ENCODE data around the gene PRKCSH.
"Not testable (repeated sequence)": the region's sequence is repeated elsewhere in the genome, so short reads cannot be mapped to it uniquely, and the experiment has no call there.

PRKCSH gene

DNA sequence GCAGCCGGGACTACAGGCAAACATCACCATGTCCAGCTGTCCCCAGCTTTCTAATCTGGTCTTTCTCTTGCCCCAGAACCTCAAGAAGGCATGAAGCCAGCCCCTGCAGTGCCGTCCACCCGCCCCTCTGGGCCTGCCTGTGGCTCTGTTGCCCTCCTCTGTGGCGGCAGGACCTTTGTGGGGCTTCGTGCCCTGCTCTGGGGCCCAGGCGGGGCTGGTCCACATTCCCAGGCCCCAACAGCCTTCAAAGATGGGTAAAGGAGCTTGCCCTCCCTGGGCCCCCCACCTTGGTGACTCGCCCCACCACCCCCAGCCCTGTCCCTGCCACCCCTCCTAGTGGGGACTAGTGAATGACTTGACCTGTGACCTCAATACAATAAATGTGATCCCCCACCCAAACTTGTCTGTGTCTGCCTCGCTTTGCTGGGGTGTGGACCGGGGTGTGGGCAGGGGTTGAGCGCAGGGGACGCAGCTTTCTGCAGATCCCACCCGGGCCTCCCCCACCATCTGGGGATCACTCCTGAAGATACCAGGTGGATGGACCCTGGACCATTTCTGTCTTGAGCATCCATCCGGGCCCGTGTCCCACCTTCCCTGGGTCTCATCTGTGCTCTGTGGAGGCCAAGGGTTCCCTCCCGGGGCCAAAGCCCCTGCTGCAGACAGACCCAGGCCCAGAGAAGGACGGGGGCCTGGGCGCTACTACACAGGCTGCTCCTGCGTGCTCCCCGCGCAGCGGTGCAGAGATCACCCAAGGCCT, 15.3 kb downstream of the PRKCSH start:
- DNase-seq = no peak

DNA sequence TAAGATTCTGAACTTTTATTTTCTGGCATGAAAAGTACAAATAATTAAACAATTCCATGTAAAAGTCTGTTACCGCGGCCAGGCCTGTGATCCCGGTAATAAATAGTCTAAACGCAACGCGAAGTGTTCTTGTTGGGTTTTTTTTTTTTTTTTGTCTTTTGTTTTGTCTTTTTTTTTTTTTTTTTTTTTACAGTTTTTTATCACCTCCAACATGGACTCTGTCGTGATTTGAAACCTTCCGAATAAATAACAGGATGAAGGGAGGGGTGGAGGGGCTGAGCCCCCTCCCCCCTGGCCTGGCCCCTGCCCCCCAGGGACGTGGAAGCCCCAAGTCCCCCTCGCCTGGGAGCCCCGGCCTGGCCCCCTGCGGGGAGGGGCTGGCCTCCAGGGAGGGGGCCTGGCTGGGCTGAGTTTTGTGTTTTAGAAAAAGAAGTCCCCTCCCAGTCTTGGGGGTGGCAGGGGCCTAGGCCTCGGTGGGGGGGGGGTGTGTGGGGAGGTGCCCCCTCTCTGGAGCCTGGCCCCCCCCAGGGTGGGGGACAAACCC, 16.0 kb downstream of the PRKCSH start:
- DNase-seq = no peak

DNA sequence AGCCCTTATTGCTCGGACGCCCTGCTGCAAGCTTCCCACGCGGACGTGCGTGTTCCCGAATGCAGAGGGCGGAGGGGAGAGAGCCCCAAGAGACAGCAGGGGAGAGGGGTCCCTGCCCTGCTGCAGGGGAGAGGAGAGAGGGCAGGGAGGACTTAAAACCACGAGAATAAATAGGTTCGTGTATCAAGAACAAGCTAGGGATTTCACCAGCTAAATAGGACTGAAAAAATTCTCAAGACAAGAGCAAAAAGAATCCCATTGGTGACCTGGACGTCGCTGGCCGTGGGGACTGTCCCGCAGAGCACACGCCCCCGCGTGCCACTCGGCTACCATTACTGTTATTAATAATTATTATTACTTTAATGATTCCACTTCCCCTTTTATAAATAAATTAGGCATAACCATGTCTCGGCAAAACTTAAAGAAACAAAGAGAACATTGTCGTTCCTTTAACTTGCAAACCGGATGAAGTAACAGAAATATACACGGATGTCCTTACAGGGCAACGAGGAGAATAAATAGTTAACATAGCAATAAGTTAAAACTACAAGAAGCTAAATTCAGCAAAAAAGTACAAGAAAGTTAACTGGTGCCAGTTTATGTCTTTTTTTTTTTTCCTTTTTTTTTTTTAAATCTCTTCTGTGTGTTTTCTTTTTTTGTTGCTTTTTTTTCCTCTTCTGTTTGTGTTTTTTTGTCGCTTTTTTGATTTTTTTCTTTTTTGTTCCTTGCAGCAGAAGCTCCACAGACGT, 16.6 kb downstream of the PRKCSH start:
- no peak for DNase-seq

DNA sequence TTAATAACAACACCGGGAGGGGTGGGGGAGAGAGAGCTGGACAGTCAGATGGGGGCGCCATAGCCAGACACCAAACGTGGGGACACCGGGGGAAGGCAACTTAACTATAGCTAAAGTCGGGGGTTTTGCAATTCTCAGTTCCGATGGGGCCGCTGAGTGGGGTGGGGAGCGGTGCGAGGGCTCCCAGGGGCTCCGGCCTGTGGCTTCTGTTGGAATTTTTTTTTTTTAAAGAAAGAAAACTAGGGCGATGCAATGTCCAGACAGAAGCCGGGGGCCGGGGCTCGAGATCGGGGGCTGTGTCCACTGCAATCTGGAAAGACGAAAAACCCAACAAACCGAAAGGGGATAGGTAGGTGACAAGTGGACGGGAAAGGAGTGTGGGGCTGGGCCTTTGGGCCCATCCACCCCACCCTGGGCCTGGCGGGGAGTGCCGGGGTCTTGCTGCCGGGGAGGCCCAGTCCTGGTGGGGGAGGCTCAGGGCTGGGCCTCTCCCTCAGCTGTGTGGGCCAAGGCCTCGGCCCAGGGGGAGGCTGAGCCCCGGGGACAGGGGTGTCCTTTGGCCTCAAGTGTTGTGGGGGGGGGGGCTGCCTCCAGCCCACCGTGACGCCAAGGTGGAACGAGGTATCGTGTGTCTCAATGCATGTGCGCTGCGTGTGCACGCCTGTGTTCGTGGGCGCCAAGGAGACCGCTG, 17.3 kb downstream of the PRKCSH start:
- DNase-seq = no peak

DNA sequence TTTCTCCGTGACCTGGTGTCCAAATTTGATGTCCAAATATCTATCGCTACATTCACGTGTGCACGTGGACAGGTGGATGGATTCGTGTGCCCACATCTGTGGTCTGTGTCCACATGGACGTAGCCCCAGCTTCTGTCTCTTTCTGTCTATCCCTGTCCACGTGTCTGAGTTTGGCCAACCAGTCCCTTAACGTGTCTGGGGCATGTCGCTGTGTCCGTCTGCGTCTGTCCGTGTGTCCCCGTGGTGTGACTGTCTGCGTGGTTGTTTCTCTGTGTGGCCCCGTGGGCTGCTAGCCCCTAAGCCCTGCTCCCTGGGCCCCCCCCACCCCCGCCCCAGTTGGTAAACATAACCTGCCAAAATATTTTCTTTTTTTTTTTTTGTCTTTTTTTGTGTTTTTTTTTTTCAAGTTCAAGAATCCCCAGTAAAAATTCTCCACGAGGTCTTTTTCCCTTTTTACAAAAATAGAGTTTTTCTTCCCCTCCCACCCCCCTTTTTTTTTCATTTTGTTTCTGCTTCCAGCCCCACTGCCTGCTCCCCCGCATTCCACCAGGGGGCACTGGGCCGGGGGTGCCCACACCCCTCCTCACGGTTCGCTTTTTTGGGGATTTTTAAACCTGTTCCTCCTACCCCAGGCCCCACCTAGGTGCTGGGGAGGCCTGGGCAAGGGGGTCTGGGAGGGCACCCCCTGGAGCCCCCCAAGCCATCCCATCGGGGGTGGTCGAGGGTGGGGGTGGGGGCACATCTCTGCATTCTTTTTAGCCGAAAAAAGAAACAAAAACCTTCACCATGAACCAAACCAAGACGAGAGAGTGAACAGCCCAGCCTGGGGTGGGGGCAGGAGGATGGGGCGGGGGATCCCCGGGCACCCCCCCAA, 18.3 kb downstream of the PRKCSH start:
- no peak for DNase-seq

DNA sequence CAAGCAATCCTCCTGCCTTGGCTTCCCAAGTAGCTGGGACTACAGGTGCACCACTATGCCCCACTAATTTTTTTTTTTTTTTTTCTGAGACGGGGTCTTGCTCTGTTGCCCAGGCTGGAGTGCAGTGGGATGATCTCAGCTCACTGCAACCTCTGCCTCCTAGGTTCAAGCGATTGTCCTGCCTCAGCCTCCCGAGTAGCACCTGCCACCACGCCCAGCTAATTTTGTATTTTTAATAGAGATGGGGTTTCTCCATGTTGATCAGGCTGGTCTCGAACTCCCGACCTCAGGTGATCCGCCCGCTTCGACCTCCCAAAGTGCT, 19.8 kb downstream of the PRKCSH start:
- DNase-seq = not testable (repeated sequence)

DNA sequence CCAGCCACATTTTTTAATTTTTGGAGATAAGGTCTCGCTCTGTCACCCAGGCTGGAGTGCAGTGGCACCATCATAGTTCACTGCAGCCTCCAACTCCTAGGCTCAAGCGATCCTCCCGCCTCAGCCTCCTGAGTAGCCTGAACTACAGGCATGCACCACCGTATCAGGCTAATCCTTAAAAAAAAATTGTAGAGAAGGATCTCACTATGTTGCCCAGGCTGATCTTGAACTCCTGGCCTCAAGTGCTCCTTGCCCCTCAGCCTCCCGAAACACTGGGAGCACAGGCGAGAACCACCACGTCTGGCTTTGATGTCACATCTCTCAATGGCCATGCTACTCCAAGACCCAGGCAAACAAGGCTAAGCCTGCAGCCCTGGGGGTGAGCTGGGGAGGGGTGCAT, 21.2 kb downstream of the PRKCSH start:
- no peak for DNase-seq

DNA sequence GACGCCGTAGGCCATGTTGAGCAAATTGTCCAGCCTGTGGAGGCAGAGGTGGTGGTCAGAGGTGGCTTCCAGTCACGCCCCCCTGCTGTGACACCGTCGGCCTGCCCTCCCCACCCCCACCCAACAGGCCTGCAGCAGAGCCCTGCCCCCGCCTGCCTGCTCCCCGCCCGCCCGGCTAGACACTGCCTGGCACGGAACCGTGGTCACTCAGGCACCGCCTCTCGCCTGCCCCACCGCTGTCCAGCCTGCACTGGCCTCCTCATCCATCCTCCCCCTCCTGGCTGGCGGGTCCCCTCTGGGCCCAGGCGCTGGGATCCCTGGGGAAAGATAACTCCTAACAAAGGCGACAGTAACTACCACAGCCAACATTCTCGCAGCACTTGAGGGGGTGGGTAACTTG, 21.7 kb downstream of the PRKCSH start:
- DNase-seq = no peak

DNA sequence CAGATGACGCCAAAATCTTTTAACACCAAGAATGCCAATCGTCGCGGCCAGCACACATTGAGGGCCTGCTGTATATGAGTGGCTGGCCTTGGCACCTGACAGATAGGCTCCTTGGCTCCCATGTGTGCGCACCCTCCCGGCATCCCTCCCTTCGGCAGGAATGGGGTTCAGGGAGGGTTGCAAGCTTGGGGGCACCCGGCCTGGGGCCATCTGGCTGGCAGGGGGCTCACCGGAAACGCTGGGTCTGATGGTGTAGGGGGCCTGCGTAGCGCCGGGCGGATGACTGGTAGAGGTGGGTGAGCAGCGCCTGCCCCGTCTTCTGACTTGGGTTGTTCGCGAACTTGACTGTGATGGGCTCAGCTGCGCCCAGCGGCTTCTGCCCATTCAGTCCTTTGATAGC, 22.4 kb downstream of the PRKCSH start:
- DNase-seq = no peak

DNA sequence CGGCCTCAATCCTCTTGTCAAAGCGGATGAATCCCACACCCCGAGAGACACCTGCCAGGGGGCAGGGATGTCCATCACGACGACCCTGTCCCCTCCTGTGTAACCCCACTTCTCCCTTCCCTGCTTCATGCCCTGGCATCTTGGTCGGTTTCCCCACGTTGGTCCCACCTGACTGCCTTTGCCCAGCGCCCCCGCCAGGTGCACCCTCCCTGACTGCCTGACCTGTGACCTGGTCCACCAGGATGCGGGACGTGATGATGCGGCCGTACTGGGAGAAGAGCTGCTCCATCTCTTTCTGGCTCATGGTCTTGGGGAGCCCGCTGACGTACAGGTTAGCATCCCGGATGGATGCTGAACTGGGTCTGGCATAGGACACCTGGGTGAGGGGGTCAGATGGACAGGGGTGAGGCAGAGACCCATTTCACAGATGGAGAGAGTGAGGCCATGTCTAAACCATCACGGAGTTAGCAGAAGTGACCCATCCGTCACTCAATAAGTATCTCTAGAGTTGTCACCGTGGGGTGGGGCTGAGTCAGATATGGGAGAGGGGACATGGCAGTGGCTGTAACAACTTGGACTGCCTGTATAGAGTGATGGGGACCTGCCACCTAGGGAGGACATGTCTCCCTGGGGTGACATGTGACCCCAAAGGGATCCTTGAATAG, 22.9 kb downstream of the PRKCSH start:
- no peak for DNase-seq

DNA sequence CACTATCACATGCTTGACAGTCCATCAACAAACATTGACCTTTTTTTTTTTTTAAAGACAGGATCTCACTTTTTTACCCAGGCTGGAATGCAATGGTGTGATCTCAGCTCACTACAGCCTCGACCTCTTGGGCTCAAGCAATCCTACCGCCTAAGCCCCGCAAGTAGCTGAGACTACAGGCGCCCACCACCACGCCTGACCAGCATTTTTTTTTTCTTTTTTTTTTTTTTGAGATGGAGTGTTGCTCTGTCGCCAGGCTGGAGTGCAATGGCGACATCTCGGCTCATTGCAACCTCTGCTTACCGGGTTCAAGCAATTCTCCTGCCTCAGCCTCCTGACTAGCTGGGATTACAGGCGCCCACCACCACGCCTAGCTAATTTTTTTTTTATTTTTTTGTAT, 23.5 kb downstream of the PRKCSH start:
- not testable (repeated sequence) for DNase-seq

DNA sequence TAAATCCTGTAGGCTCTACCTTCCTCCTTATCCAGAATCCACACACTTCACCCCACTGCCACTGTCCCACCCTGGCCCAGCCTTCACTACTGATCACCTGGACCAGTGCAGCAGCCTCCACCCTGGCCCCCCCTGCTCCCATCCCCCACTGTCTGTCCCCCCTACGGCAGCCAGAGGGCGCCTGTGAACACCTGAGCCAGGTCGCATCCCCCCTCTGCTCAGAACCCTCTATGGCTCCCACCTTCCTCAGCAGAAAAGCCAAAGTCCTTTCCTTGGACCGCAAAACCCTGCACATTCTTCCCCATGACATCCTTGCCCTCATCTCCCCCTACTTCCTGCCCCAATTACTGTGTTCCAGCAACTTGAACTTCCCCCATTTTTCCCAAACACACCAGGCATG, 24.8 kb downstream of the PRKCSH start:
- no peak for DNase-seq

DNA sequence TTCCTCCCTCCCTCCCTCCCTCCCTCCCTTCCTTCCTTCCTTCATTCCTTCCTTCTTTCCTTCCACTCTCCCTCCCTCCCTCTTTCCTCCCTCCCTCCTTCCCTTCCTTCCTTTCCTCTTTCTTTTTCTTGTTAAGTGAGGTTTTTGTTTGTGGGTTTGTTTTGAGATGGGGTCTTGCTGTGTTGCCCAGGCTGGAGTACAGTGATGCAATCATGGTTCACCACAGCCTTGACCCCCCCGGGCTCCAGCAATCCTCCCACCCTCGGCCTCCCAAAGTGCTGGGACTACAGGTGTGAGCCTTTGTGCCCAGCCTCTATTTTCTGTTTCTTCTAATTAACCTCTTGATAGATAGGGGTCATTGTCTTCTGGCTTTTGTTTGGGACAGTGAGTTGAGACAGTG, 26.0 kb downstream of the PRKCSH start:
- no peak for DNase-seq

DNA sequence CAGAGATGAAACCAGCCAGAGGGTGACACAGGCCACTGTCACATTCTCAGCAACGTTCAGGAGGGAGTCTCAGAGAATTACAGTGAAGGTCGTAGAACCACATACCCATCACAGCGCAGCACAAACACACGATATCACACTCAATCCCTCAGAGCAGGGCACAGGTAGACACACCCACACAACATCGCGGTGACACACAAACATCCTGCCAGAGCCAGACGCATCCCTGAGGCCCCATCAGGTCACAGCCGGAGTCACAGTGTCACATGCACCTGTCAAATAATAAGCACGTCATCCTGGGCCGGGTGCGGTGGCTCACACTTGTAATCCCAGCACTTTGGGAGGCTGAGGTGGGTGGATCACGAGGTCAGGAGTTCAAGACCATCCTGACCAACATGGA, 28.0 kb downstream of the PRKCSH start:
- DNase-seq = no peak

DNA sequence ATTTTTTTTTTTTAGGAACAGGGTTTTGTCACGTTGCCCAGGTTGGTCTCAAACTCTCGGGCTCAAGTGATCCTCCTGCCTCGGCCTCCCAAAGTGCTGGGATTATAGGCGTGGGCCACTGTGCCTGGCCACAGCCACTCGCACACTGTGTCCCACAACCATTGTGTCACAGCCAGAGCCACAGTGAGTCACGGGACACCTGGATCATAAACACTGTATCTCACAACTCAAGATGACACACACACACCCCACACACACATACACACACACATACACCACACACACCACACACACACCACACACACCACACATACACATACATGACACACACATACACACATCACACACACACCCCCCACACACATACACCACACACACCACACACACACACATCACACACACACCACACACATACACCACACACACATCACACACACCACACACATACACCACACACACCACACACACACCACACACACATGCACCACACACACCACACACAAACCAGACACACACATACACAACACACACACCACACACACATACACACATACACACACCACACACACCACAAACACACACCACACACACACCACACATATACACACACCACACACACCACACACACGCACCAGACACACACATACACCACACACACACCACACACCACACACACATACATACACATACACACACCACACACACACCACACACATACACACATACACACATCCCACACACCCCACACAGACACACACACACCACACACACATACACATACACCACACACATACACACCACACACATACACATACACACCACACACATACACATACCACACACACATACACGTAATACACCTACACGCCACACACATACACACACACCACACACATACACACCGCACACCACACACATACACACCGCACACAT, 29.2 kb downstream of the PRKCSH start:
- no peak for DNase-seq

DNA sequence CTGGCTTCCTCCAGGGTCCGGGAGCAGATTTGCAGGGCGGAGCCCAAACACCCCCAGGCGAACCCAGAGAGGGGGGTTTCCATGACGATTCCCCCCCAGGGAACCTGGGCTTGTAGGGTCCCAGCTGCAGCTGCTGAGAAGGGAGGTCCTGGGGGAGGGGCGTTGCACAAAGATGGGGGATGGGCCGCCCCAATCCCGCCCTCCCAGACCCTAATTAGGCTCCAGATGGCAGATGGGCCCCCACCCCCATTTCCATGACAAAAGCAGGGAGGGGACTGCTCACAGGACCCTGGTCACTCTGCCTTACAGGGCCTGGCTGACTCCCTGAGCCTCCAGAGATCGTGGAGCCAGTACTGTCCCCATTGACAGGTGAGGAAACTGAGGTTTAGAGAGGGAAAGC, 30.2 kb downstream of the PRKCSH start:
- no peak for DNase-seq

DNA sequence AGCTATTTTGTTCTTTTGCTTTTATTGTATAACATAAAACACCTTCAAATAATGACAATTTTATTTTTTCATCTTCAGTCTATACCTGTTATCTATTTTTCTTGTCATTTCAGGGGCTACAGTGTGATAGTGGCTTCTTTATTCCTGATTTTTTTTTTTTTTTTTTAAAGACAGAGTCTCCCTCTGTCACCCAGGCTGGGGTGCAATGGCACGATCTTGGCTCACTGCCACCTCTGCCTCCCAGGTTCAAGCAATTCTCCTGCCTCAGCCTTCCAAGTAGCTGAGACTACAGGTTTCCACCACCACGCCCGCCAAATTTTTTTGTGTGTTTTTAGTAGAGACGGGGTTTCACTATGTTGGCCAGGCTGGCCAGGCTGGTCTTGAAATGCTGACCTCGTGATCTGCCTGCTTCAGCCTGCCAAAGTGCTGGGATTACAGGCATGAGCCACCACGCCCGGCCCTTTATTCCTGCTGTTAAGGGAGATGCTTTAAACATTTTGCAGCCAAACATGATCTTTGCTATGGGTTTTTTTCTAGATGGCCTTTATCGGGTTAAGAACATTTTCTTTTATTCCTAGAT, 32.9 kb downstream of the PRKCSH start:
- DNase-seq = not testable (repeated sequence)

DNA sequence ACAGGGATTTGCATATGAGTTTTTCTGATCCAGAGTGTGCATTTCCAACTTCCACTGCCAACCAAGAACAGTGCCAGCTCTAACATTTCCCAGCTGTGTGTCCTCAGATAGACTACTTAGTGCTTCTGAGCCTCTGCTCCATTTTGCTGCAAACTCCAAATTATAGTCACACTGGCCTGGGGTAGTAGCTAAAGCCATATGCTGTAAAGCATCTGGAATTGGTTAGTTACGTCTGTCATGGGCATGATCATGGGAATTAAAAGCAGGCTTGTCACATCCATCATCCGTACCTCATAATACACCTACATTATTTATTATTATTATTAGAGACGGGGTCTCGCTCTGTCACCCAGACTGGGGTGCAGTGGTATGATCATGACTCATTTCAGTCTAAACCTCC, 38.3 kb downstream of the PRKCSH start:
- DNase-seq = no peak

DNA sequence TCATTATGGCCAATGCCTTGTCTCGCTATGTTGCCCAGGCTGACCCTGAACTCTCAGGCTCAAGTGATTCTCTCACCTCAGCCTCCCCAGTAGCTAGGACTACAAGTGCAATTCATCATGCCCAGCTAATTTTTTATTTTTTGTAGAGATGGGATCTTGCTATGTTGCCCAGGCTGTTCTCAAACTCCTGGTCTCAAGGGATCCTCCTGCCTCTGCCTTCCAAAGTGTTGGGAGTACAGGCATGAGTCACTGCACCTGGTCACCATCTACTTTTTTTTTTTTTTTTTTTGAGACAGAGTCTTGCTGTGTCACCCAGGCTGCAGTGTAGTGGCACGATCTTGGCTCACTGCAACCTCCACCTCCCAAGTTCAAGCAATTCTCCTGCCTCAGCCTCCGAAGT, 39.9 kb downstream of the PRKCSH start:
- DNase-seq = not testable (repeated sequence)

DNA sequence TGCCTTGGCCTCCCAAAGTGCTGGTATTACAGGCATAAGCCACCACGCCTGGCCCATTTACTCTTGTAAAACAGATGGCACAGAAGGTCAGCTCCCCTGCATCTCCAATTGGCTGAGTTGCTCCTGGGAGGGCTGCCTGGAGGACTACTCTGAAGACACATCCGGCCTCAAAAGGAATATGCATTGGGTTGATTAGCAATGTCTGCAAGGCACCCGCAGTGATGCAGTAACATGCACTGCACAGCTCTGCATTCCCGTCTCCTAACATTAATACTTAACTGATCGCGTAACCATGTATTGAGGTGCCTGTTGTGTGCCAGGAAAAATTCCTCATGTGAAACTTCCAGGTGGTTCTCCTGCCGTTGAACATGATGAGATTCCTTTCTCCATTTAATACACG, 40.4 kb downstream of the PRKCSH start:
- DNase-seq = no peak
